Fibroblast of gingiva (primary cell): ENCODE measurements around the gene TRIM8.
A peak's percentile ranks its signal among the peaks of the same experiment; 100 is the strongest.

Source experiments
- DNase-seq: peaks from one replicate; pipeline ENCODE4 v3.0.0-alpha.2; 2011; ENCODE audit warnings: low read depth

The TRIM8 gene

GRCh38 chr10:102633287-102633686 lies 11.0 kb upstream of the TRIM8 start:
- DNase-seq: peak; percentile 39

- no peak for DNase-seq
Measured at GRCh38 chr10:102633848-102634247, 10.4 kb upstream of the TRIM8 start.

- no peak for DNase-seq
Measured at GRCh38 chr10:102634686-102635085, 9.6 kb upstream of the TRIM8 start.

- DNase-seq: no peak
Measured at GRCh38 chr10:102635377-102635776, 8.9 kb upstream of the TRIM8 start.

- DNase-seq: no peak
Measured at GRCh38 chr10:102639537-102639936, 4.7 kb upstream of the TRIM8 start.

- DNase-seq: no peak
Measured at GRCh38 chr10:102641402-102641801, 2.9 kb upstream of the TRIM8 start.

- DNase-seq: peak; percentile 97
Measured at GRCh38 chr10:102641880-102642735, 2.2 kb upstream of the TRIM8 start.

- peak; percentile 85 for DNase-seq
Measured at GRCh38 chr10:102642736-102643335, 1.4 kb upstream of the TRIM8 start.

GRCh38 chr10:102643336-102644065 lies 778 bp upstream of the TRIM8 start:
- peak; percentile 81 for DNase-seq

GRCh38 chr10:102644646-102645387 lies 538 bp downstream of the TRIM8 start:
- DNase-seq: peak; percentile 78

- peak; percentile 78 for DNase-seq
Measured at GRCh38 chr10:102645388-102645740, 1.1 kb downstream of the TRIM8 start.

GRCh38 chr10:102645741-102646609 lies 1.7 kb downstream of the TRIM8 start:
- peak; percentile 99 for DNase-seq

GRCh38 chr10:102646610-102647442 lies 2.5 kb downstream of the TRIM8 start:
- DNase-seq: peak; percentile 62

GRCh38 chr10:102647443-102648268 lies 3.4 kb downstream of the TRIM8 start:
- DNase-seq: no peak

GRCh38 chr10:102648269-102648888 lies 4.1 kb downstream of the TRIM8 start:
- DNase-seq: no peak

GRCh38 chr10:102648889-102649796 lies 4.9 kb downstream of the TRIM8 start:
- no peak for DNase-seq

- DNase-seq: no peak
Measured at GRCh38 chr10:102649797-102650654, 5.7 kb downstream of the TRIM8 start.
